Measurements from ENCODE around the gene INPP5K. TPM values are rescaled to one million over a fixed set of nuclear protein-coding genes. Genes with fewer than 3 reads are reported as not detected.

The INPP5K gene
- total RNA-seq, 1 experiment from 2014 or later: 26.2 TPM

- Histone ChIP-seq H3K4me1 (ENCODE audit: insufficient read depth, low read length, poor library complexity, severe bottlenecking) (no peaks in the 10 kb centered on the region), H3K9me3 (ENCODE audit: low read depth, low read length, poor library complexity, severe bottlenecking) (no peaks in the 10 kb centered on the region), H3K4me3 (ENCODE audit: low read depth, low read length, poor library complexity, severe bottlenecking) (no peak overlapping the region), H3K36me3 (ENCODE audit: insufficient read depth, low read length, poor library complexity, severe bottlenecking) (peaks cover 42% of the 10 kb centered on the region), H3K27ac (ENCODE audit: low read depth, low read length, poor library complexity, severe bottlenecking) (no peak overlapping the region), H3K27me3 (replicated peaks; ENCODE audit: insufficient read depth, low read depth, low read length, poor library complexity) (no peaks in the 10 kb centered on the region)
- BruUV-seq (replicated peaks): no TSS peak
- TF ChIP-seq, protein P1, sequence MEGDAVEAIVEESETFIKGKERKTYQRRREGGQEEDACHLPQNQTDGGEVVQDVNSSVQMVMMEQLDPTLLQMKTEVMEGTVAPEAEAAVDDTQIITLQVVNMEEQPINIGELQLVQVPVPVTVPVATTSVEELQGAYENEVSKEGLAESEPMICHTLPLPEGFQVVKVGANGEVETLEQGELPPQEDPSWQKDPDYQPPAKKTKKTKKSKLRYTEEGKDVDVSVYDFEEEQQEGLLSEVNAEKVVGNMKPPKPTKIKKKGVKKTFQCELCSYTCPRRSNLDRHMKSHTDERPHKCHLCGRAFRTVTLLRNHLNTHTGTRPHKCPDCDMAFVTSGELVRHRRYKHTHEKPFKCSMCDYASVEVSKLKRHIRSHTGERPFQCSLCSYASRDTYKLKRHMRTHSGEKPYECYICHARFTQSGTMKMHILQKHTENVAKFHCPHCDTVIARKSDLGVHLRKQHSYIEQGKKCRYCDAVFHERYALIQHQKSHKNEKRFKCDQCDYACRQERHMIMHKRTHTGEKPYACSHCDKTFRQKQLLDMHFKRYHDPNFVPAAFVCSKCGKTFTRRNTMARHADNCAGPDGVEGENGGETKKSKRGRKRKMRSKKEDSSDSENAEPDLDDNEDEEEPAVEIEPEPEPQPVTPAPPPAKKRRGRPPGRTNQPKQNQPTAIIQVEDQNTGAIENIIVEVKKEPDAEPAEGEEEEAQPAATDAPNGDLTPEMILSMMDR (conservative IDR thresholded peaks at IDR 0.05; ENCODE audit: low read depth, low read length): no peak
- no peak for TF ChIP-seq EZH2 (IDR thresholded peaks at IDR 0.05; ENCODE audit: borderline replicate concordance, low read depth, low read length, poor library complexity, severe bottlenecking)
- DNase-seq (ENCODE audit: low spot score): peak; percentile 32
- intact Hi-C loops (cut with micrococcal nuclease; ENCODE audit: unreplicated experiment): no loop called here
- POLR2A ChIA-PET (ENCODE audit: low non-redundant PET): no interaction called here
- CTCF ChIA-PET: no interaction called here
Observed at GRCh38 chr17:1542316-1542715, 25.9 kb upstream of the INPP5K start.

- no peak for DNase-seq (ENCODE audit: low spot score)
- peaks cover 38% of the 10 kb centered on the region for H3K36me3 ChIP-seq (ENCODE audit: insufficient read depth, low read length, poor library complexity, severe bottlenecking)
- no peak overlapping the region for H3K4me3 ChIP-seq (ENCODE audit: low read depth, low read length, poor library complexity, severe bottlenecking)
- intact Hi-C loops (cut with micrococcal nuclease; ENCODE audit: unreplicated experiment): no loop called here
- TF ChIP-seq, protein P1 (conservative IDR thresholded peaks at IDR 0.05; ENCODE audit: low read depth, low read length): no peak
- TF ChIP-seq EZH2 (IDR thresholded peaks at IDR 0.05; ENCODE audit: borderline replicate concordance, low read depth, low read length, poor library complexity, severe bottlenecking): no peak
- ChIA-PET CTCF (no interaction called here), POLR2A (ENCODE audit: low non-redundant PET) (no interaction called here)
- H3K27me3 ChIP-seq (replicated peaks; ENCODE audit: insufficient read depth, low read depth, low read length, poor library complexity): no peaks in the 10 kb centered on the region
- H3K9me3 ChIP-seq (ENCODE audit: low read depth, low read length, poor library complexity, severe bottlenecking): no peaks in the 10 kb centered on the region
- no peak overlapping the region for H3K27ac ChIP-seq (ENCODE audit: low read depth, low read length, poor library complexity, severe bottlenecking)
- no peaks in the 10 kb centered on the region for H3K4me1 ChIP-seq (ENCODE audit: insufficient read depth, low read length, poor library complexity, severe bottlenecking)
- no TSS peak for BruUV-seq (replicated peaks)
Observed at GRCh38 chr17:1541367-1541904, 25.0 kb upstream of the INPP5K start.

GRCh38 chr17:1539811-1540210 is 23.4 kb upstream of the INPP5K start:
- H3K27me3 ChIP-seq (replicated peaks; ENCODE audit: insufficient read depth, low read depth, low read length, poor library complexity): no peaks in the 10 kb centered on the region
- no peak overlapping the region for H3K27ac ChIP-seq (ENCODE audit: low read depth, low read length, poor library complexity, severe bottlenecking)
- POLR2A ChIA-PET (ENCODE audit: low non-redundant PET): no interaction called here
- peaks cover 38% of the 10 kb centered on the region for H3K36me3 ChIP-seq (ENCODE audit: insufficient read depth, low read length, poor library complexity, severe bottlenecking)
- CTCF ChIA-PET: no interaction called here
- H3K9me3 ChIP-seq (ENCODE audit: low read depth, low read length, poor library complexity, severe bottlenecking): no peaks in the 10 kb centered on the region
- no TSS peak for BruUV-seq (replicated peaks)
- TF ChIP-seq, protein P1 (conservative IDR thresholded peaks at IDR 0.05; ENCODE audit: low read depth, low read length): no peak
- no peak for TF ChIP-seq EZH2 (IDR thresholded peaks at IDR 0.05; ENCODE audit: borderline replicate concordance, low read depth, low read length, poor library complexity, severe bottlenecking)
- no peaks in the 10 kb centered on the region for H3K4me1 ChIP-seq (ENCODE audit: insufficient read depth, low read length, poor library complexity, severe bottlenecking)
- DNase-seq (ENCODE audit: low spot score): no peak
- no peak overlapping the region for H3K4me3 ChIP-seq (ENCODE audit: low read depth, low read length, poor library complexity, severe bottlenecking)
- intact Hi-C loops (cut with micrococcal nuclease; ENCODE audit: unreplicated experiment): no loop called here

All from A673 (cell line).